ENCODE results near the gene PON2.

GRCh38 chr7:95365151-95365550 lies 69.7 kb downstream of the PON2 start:
- TF ChIP-seq CTCF (IDR thresholded peaks at IDR 0.05) (no peak), POLR2A (IDR thresholded peaks at IDR 0.05; ENCODE audit: low read depth) (no peak), EP300 (IDR thresholded peaks at IDR 0.05) (no peak)

Measured in esophagus muscularis mucosa (tissue), 4 donors.